ENCODE results near the gene CFHR4. TPM values are rescaled to one million over a fixed set of nuclear protein-coding genes. Genes with fewer than 3 reads are reported as not detected.

CFHR4 gene
- total RNA-seq, 1 experiment from 2014 or later, result not detected

GRCh38 chr1:196866974-196867373 is 20.9 kb upstream of the CFHR4 start:
- H3K9me2 ChIP-seq (ENCODE audit: insufficient read depth), result no peaks in the 10 kb centered on the region
- ChIA-PET CTCF (no interaction called here), POLR2A (no interaction called here), RAD21 (ENCODE audit: low non-redundant PET in 1 of 2, low total read pairs in 2 of 2, uncharacterized antibody in 2 of 2, unreplicated experiment in 2 of 2) (no interaction called here)
- no peak overlapping the region for H3K4me3 ChIP-seq (replicated peaks in 1 of 2; ENCODE audit: low read depth in 1 of 2, low read length in 2 of 2)
- H3K9me3 ChIP-seq (ENCODE audit: control insufficient read depth in 1 of 2, insufficient read depth in 1 of 2, low read depth in 1 of 2, low read length in 2 of 2), result no peaks in the 10 kb centered on the region
- no peaks in the 10 kb centered on the region for H4K20me1 ChIP-seq (ENCODE audit: insufficient read depth)
- ATAC-seq (no peak), DNase-seq (ENCODE audit: low read depth, low spot score) (no peak)
- no peak for TF ChIP-seq MAX (IDR thresholded peaks at IDR 0.05)
- no peak for TF ChIP-seq POLR2AphosphoS5 (IDR thresholded peaks at IDR 0.05; ENCODE audit: low read depth, low read length)
- TF ChIP-seq ZNF274 (IDR thresholded peaks at IDR 0.05; ENCODE audit: low read depth, low read length), result no peak
- TF ChIP-seq YY1 (IDR thresholded peaks at IDR 0.05; ENCODE audit: extremely low read depth, insufficient replicate concordance, low read depth, low read length), result no peak
- no peak for TF ChIP-seq FOSL1 (IDR thresholded peaks at IDR 0.05; ENCODE audit: low read depth)
- no peak for TF ChIP-seq CEBPB (IDR thresholded peaks at IDR 0.05; ENCODE audit: low read depth)
- no peak for TF ChIP-seq RAD21 (IDR thresholded peaks at IDR 0.05; ENCODE audit: low read depth)
- no peak for TF ChIP-seq EZH2phosphoT487 (IDR thresholded peaks at IDR 0.05; ENCODE audit: borderline replicate concordance)
- no peak for TF ChIP-seq JUND (IDR thresholded peaks at IDR 0.05)
- no peak for TF ChIP-seq REST (IDR thresholded peaks at IDR 0.05; ENCODE audit: low read depth)
- H3K9ac ChIP-seq (ENCODE audit: low read length), result no peak overlapping the region
- H3K36me3 ChIP-seq (ENCODE audit: control insufficient read depth in 1 of 2, insufficient read depth in 2 of 2, low read length in 2 of 2), result no peaks in the 10 kb centered on the region
- BruUV-seq (replicated peaks), result no TSS peak
- no peak overlapping the region for H3K27ac ChIP-seq (ENCODE audit: low read depth, low read length)
- H3K4me1 ChIP-seq (ENCODE audit: control insufficient read depth in 1 of 2, insufficient read depth in 2 of 2, low read length in 2 of 2), result no peaks in the 10 kb centered on the region
- intact Hi-C loops (cut with micrococcal nuclease), result no loop called here
- no peaks in the 10 kb centered on the region for H3K79me2 ChIP-seq (ENCODE audit: insufficient read depth, low read length)
- no peak overlapping the region for H3K4me2 ChIP-seq (ENCODE audit: low read length)
- no peak overlapping the region for H2AFZ ChIP-seq (ENCODE audit: low read depth, low read length, poor library complexity, severe bottlenecking)
- no peaks in the 10 kb centered on the region for H3K27me3 ChIP-seq (ENCODE audit: insufficient read depth, low read length)

Data from HCT116 (cell line).